Activated CD4-positive, alpha-beta T cell treated with anti-CD3 and anti-CD28 coated beads for 1 hour (primary cell): ENCODE measurements around the gene PPRC1.

Source experiments
- DNase-seq: peaks from one replicate; pipeline ENCODE4 v3.0.0-alpha.2; 2020

PPRC1 gene

GRCh38 chr10:102132563-102133372 lies at the start of gene PPRC1:
PPRC1 (plus strand) TSS chr10:102133040; CDS start chr10:102133069, 29 bp downstream.
- DNase-seq: peak; percentile 96

GRCh38 chr10:102083541-102083940 lies 49.3 kb upstream of the PPRC1 start:
- no peak for DNase-seq

- DNase-seq: no peak
Observed at GRCh38 chr10:102085336-102085735, 47.5 kb upstream of the PPRC1 start.

GRCh38 chr10:102086196-102086595 lies 46.6 kb upstream of the PPRC1 start:
- DNase-seq: no peak

GRCh38 chr10:102090772-102091171 lies 42.1 kb upstream of the PPRC1 start:
- no peak for DNase-seq

GRCh38 chr10:102096449-102096848 lies 36.4 kb upstream of the PPRC1 start:
- DNase-seq: no peak

- DNase-seq: no peak
Observed at GRCh38 chr10:102101152-102101551, 31.7 kb upstream of the PPRC1 start.

GRCh38 chr10:102102421-102102820 lies 30.4 kb upstream of the PPRC1 start:
- no peak for DNase-seq

- DNase-seq: no peak
Observed at GRCh38 chr10:102106998-102107397, 25.8 kb upstream of the PPRC1 start.

GRCh38 chr10:102109166-102110116 lies 23.4 kb upstream of the PPRC1 start:
- no peak for DNase-seq

- no peak for DNase-seq
Observed at GRCh38 chr10:102111276-102111675, 21.6 kb upstream of the PPRC1 start.

- DNase-seq: no peak
Observed at GRCh38 chr10:102112210-102112817, 20.5 kb upstream of the PPRC1 start.

GRCh38 chr10:102113261-102113955 lies 19.4 kb upstream of the PPRC1 start:
- DNase-seq: no peak

- DNase-seq: no peak
Observed at GRCh38 chr10:102113956-102114857, 18.6 kb upstream of the PPRC1 start.

- peak; percentile 69 for DNase-seq
Observed at GRCh38 chr10:102114861-102115618, 17.8 kb upstream of the PPRC1 start.

- no peak for DNase-seq
Observed at GRCh38 chr10:102115775-102116174, 17.1 kb upstream of the PPRC1 start.

GRCh38 chr10:102116656-102117055 lies 16.2 kb upstream of the PPRC1 start:
- no peak for DNase-seq

- peak; percentile 53 for DNase-seq
Observed at GRCh38 chr10:102117391-102118159, 15.3 kb upstream of the PPRC1 start.

- no peak for DNase-seq
Observed at GRCh38 chr10:102118867-102119266, 14.0 kb upstream of the PPRC1 start.
